Loucy (cell line): ENCODE data around the gene SPINT4.
"Not testable (repeated sequence)": the region's sequence is repeated elsewhere in the genome, so short reads cannot be mapped to it uniquely, and the experiment has no call there.

Experiments
- H2AFZ ChIP-seq: fragments of 200-600 bp; sonication (generic); 2 replicates; pipeline ENCODE4 v1.6.0; 2016; ENCODE audit warnings: antibody characterized with exemption, mild to moderate bottlenecking, low read length, moderate library complexity
- H3F3A ChIP-seq: fragments of 200-600 bp; 2 replicates; pipeline ENCODE4 v1.6.0; 2016; ENCODE audit warnings: antibody characterized with exemption, low read depth, mild to moderate bottlenecking
- H3K27me3 ChIP-seq: fragments of 200-600 bp; sonication (generic); 2 replicates; pipeline ENCODE4 v1.6.1; 2014; ENCODE audit warnings: low read length, mild to moderate bottlenecking; ENCODE audit not compliant: insufficient read depth, poor library complexity, severe bottlenecking
- H3K36me3 ChIP-seq: fragments of 200-600 bp; sonication (generic); 2 replicates; pipeline ENCODE4 v1.6.1; 2016; ENCODE audit warnings: low read length; ENCODE audit not compliant: insufficient read depth
- H3K4me1 ChIP-seq: fragments of 200-600 bp; sonication (generic); 2 replicates; pipeline ENCODE4 v1.5.1; 2014; ENCODE audit warnings: low read length, mild to moderate bottlenecking; ENCODE audit not compliant: insufficient read depth, poor library complexity, severe bottlenecking
- H3K4me2 ChIP-seq: fragments of 200-600 bp; sonication (generic); 2 replicates; pipeline ENCODE4 v1.6.0; 2014; ENCODE audit warnings: antibody characterized with exemption, low read length, low read depth, mild to moderate bottlenecking; ENCODE audit not compliant: poor library complexity, severe bottlenecking
- H3K4me3 ChIP-seq: fragments of 200-600 bp; sonication (generic); 2 replicates; pipeline ENCODE4 v1.5.1; 2014; ENCODE audit warnings: low read length, mild to moderate bottlenecking, mixed read lengths; ENCODE audit not compliant: poor library complexity, severe bottlenecking
- H3K79me2 ChIP-seq: fragments of 200-600 bp; sonication (generic); 2 replicates; pipeline ENCODE4 v1.6.1; 2014; ENCODE audit warnings: low read length; ENCODE audit not compliant: insufficient read depth
- H3K9ac ChIP-seq: fragments of 200-600 bp; sonication (generic); 2 replicates; pipeline ENCODE4 v1.6.0; 2014; ENCODE audit warnings: mild to moderate bottlenecking, low read depth, low read length, moderate library complexity; ENCODE audit not compliant: poor library complexity, severe bottlenecking
- H3K9me2 ChIP-seq: fragments of 200-600 bp; sonication (generic); replicated peaks from 2 replicates; pipeline ENCODE4 v1.6.1; 2016; ENCODE audit warnings: low read depth, low read length, mixed read lengths
- H3K9me3 ChIP-seq: fragments of 200-600 bp; sonication (generic); 2 replicates; pipeline ENCODE4 v1.6.1; 2014; ENCODE audit warnings: mild to moderate bottlenecking, antibody characterized with exemption, low read length, low read depth; ENCODE audit not compliant: insufficient read depth
- H4K20me1 ChIP-seq: fragments of 200-600 bp; sonication (generic); 2 replicates; pipeline ENCODE4 v1.6.0; 2014; ENCODE audit warnings: antibody characterized with exemption, low read length, mild to moderate bottlenecking; ENCODE audit not compliant: insufficient read depth, poor library complexity, severe bottlenecking
- EZH2phosphoT487 ChIP-seq: fragments of 200-600 bp; IDR thresholded peaks from 2 replicates; pipeline ENCODE4 v1.6.1; 2018; ENCODE audit warnings: antibody characterized with exemption, mild to moderate bottlenecking, moderate library complexity, borderline replicate concordance
- TF ChIP-seq, protein P1 (sequence below): fragments of 200-600 bp; sonication (generic); conservative IDR thresholded peaks from 2 replicates; pipeline ENCODE4 v1.5.1; 2014; ENCODE audit warnings: mild to moderate bottlenecking, antibody characterized with exemption, low read length

The SPINT4 gene

DNA sequence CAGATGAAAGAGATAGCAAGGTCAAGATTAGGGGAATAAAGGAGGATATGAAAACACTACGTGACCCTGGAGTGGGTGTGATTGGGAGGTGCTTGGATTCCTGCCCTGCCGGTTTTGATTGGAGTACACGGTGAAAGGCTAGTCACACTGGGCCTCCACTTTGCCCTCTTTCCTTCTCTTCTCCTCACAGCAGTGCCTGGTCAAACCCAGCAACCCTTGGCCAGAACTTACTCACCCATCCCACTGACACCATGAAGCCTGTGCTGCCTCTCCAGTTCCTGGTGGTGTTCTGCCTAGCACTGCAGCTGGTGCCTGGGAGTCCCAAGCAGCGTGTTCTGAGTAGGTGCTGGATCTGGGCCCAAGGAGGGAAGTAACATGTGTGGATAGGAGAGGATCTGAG lies 20.3 kb upstream of the SPINT4 start, which contains the start of gene WFDC13:
TSS of gene WFDC13 (plus strand) at position 166 of the 400 bp plus-strand sequence. CDS start at position 252, 86 bp downstream.
- Histone ChIP-seq H4K20me1 (no peaks in the 10 kb centered on the region), H3K9me2 (no peaks in the 10 kb centered on the region), H3K36me3 (no peaks in the 10 kb centered on the region), H3K9me3 (no peaks in the 10 kb centered on the region), H3K27me3 (no peaks in the 10 kb centered on the region), H2AFZ (no peak within 1 kb of the TSS), H3K79me2 (no peaks in the 10 kb centered on the region), H3K4me1 (no peaks in the 10 kb centered on the region), H3K4me3 (no peak within 1 kb of the TSS), H3K9ac (no peak within 1 kb of the TSS), H3F3A (no peaks in the 10 kb centered on the region), H3K4me2 (no peak within 1 kb of the TSS)
- TF ChIP-seq, protein P1, sequence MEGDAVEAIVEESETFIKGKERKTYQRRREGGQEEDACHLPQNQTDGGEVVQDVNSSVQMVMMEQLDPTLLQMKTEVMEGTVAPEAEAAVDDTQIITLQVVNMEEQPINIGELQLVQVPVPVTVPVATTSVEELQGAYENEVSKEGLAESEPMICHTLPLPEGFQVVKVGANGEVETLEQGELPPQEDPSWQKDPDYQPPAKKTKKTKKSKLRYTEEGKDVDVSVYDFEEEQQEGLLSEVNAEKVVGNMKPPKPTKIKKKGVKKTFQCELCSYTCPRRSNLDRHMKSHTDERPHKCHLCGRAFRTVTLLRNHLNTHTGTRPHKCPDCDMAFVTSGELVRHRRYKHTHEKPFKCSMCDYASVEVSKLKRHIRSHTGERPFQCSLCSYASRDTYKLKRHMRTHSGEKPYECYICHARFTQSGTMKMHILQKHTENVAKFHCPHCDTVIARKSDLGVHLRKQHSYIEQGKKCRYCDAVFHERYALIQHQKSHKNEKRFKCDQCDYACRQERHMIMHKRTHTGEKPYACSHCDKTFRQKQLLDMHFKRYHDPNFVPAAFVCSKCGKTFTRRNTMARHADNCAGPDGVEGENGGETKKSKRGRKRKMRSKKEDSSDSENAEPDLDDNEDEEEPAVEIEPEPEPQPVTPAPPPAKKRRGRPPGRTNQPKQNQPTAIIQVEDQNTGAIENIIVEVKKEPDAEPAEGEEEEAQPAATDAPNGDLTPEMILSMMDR: no peak
- no peak for TF ChIP-seq EZH2phosphoT487

DNA sequence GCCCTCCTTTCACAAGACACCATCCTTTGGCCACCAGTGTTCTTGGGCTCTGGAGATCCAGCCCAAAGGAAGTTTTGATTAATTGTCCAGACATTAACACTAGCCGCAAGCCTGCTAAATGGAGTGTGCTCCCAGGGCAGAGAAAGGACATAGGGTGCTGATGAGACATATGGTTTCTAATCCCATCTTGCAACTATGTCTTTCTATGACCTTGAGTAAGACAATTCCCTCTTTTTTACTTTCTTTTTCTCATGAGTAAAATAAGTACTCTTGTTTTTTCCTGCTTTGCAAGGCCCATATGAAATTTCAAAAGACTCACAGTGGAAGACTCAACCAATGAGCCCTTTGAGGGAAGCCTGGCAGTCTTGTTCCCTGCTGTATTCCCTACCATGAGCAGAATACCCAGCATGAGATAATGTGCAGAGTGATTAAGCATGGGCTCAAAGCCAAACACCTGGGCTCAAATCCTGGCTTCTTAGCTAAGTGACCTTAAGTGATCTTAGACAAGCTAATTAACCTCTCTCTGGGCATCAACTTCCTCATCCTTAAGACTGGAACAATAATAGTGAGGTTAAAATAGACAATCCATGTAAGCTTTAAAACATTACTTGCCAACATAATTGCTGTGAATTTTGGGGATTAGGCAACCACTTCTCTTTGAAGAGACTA lies 17.0 kb upstream of the SPINT4 start, which contains the start of gene WFDC10B:
TSS of gene WFDC10B (minus strand) at position 51 of the 669 bp plus-strand sequence. CDS start 19,027 bp downstream, outside the sequence.
- no peaks in the 10 kb centered on the region for H3K27me3 ChIP-seq
- no peaks in the 10 kb centered on the region for H3F3A ChIP-seq
- no peaks in the 10 kb centered on the region for H4K20me1 ChIP-seq
- no peaks in the 10 kb centered on the region for H3K9me3 ChIP-seq
- H3K79me2 ChIP-seq: no peaks in the 10 kb centered on the region
- no peaks in the 10 kb centered on the region for H3K4me1 ChIP-seq
- H3K4me2 ChIP-seq: no peak within 1 kb of the TSS
- H3K4me3 ChIP-seq: no peak within 1 kb of the TSS
- H2AFZ ChIP-seq: no peak within 1 kb of the TSS
- no peaks in the 10 kb centered on the region for H3K36me3 ChIP-seq
- TF ChIP-seq, protein P1: no peak
- no peak for TF ChIP-seq EZH2phosphoT487
- no peaks in the 10 kb centered on the region for H3K9me2 ChIP-seq
- no peak within 1 kb of the TSS for H3K9ac ChIP-seq

DNA sequence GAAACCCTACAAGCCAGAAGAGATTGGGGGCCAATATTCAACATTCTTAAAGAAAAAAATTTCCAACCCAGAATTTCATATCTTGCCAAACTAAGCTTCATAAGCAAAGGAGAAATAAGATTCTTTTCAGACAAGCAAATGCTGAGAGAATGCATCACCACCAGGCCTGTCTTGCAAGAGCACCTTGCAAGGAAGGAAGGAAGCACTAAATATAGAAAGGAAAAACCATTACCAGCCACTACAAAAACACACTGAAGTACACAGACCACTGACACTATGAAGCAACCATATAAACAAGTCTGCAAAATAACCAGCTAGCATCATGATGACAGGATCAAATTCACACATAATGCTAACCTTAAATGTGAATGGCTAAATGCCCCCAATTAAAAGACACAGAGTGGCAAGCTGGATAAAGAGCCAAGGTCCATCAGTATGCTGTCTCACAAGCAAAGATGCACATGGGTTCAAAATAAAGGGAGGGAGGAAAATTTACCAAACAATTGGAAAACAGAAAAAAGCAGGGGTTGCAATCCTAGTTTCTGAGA lies 5.9 kb upstream of the SPINT4 start:
- H3K9ac ChIP-seq, H3K4me1 ChIP-seq, H3K27me3 ChIP-seq, H4K20me1 ChIP-seq, H3F3A ChIP-seq, H3K79me2 ChIP-seq, H3K9me3 ChIP-seq, H2AFZ ChIP-seq, H3K9me2 ChIP-seq, H3K36me3 ChIP-seq: not testable (repeated sequence)
- peak overlapping the region; percentile 40 for H3K4me2 ChIP-seq
- H3K4me3 ChIP-seq: peak overlapping the region; percentile 29

DNA sequence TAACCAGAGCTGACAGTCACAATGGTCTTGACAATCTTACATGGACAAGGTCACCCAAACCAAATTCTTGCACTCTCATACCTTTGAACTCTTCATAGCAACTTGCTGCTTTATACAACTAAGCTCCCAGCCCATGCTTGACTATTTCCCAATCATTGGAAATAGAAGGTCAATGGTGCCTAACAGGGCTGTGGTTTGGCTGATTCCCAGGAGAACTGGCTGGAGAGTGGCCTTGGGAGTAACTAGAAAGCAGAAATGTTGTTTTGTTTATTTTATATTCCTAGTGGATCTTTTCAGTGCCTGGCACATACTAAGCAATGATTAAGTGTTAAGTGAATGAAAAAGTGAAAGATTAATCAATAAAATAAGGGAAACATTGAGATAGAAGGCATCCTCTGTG lies 3.0 kb downstream of the SPINT4 start:
- H3K4me3 ChIP-seq: no peak overlapping the region
- no peak overlapping the region for H3K4me2 ChIP-seq
- H3K9me2 ChIP-seq: no peaks in the 10 kb centered on the region
- H3K36me3 ChIP-seq: no peaks in the 10 kb centered on the region
- no peak overlapping the region for H2AFZ ChIP-seq
- no peak overlapping the region for H3K9ac ChIP-seq
- H3K9me3 ChIP-seq: no peaks in the 10 kb centered on the region
- H3K27me3 ChIP-seq: no peaks in the 10 kb centered on the region
- no peaks in the 10 kb centered on the region for H3K79me2 ChIP-seq
- no peaks in the 10 kb centered on the region for H3K4me1 ChIP-seq
- H4K20me1 ChIP-seq: no peaks in the 10 kb centered on the region
- H3F3A ChIP-seq: no peaks in the 10 kb centered on the region
- TF ChIP-seq, protein P1: no peak
- TF ChIP-seq EZH2phosphoT487: no peak
